H1 (cell line): ENCODE measurements around the gene ARHGAP4. TPM values are rescaled to one million over a fixed set of nuclear protein-coding genes. Genes with fewer than 3 reads are reported as not detected.

ENCODE experiments used
- CTCF ChIA-PET: fragments of 300-600 bp; sonication (Branson Sonifier 250); formaldehyde crosslinking; loops from one replicate; lab custom pipeline; 2021; ENCODE audit not compliant: partially characterized antibody; lab: Charles Lee
- POLR2A ChIA-PET: fragments of 300-600 bp; sonication (Branson Sonifier 250); formaldehyde crosslinking; loops from one replicate; lab custom pipeline; 2021; ENCODE audit warnings: inconsistent platforms; ENCODE audit not compliant: partially characterized antibody; lab: Charles Lee
- DNase-seq, 2 experiments: peaks; one replicate each; pipeline versions ENCODE4 v3.0.0 to v3.0.0-alpha.2; 2010 to 2022; ENCODE audit warnings: low spot score in 2 of 2, low read depth in 1 of 2, mixed read lengths in 1 of 2
- FAIRE-seq: peaks from 2 replicates; lab custom pipeline; 2011; peaks lifted over from hg19 to GRCh38; lab: Jason Lieb, UNC
- H2AFZ ChIP-seq: 2 replicates; pipeline ENCODE4 v1.8.1; 2012; ENCODE audit warnings: low read length, inconsistent platforms
- H2AK5ac ChIP-seq: 2 replicates; pipeline ENCODE4 v1.6.1; 2013; ENCODE audit warnings: low read depth, low read length
- H2BK120ac ChIP-seq: replicated peaks from 2 replicates; pipeline ENCODE3; 2013; ENCODE audit warnings: low read depth, low read length, inconsistent platforms
- H2BK12ac ChIP-seq: 2 replicates; pipeline ENCODE4 v1.6.1; 2013; ENCODE audit warnings: low read depth, low read length
- H2BK15ac ChIP-seq: 2 replicates; pipeline ENCODE4 v1.6.1; 2013; ENCODE audit warnings: low read length
- H2BK20ac ChIP-seq: 2 replicates; pipeline ENCODE4 v1.6.1; 2013; ENCODE audit warnings: low read length
- H2BK5ac ChIP-seq: 2 replicates; pipeline ENCODE4 v1.6.1; 2013; ENCODE audit warnings: low read depth, low read length
- H3K14ac ChIP-seq: 2 replicates; pipeline ENCODE4 v1.6.1; 2013; ENCODE audit warnings: inconsistent platforms; ENCODE audit not compliant: insufficient read length
- H3K18ac ChIP-seq: 2 replicates; pipeline ENCODE4 v1.6.1; 2013; ENCODE audit warnings: low read length; ENCODE audit errors: extremely low read depth
- H3K23ac ChIP-seq: 2 replicates; pipeline ENCODE4 v1.6.1; 2013; ENCODE audit warnings: inconsistent platforms; ENCODE audit not compliant: insufficient read length
- H3K23me2 ChIP-seq: 2 replicates; pipeline ENCODE4 v1.6.1; 2013; ENCODE audit warnings: low read depth, low read length
- H3K27ac ChIP-seq: 2 replicates; pipeline ENCODE4 v1.6.1; 2011; ENCODE audit warnings: low read depth, low read length, inconsistent platforms
- H3K27me3 ChIP-seq, 4 experiments: replicated peaks in 1 of 4; 1 replicate in 1 of 4; 2 replicates in 3 of 4; pipeline versions ENCODE4 v1.6.1 to v1.8.1; 2011 to 2013; ENCODE audit warnings: low read length in 3 of 4, mild to moderate bottlenecking in 3 of 4, inconsistent platforms in 2 of 4, mixed read lengths in 2 of 4, moderate library complexity in 1 of 4; ENCODE audit not compliant: control insufficient read depth in 3 of 4, insufficient read depth in 3 of 4; ENCODE audit errors: extremely low read depth in 1 of 4
- H3K36me3 ChIP-seq, 4 experiments: 2 replicates each; pipeline versions ENCODE4 v1.6.1 to v1.8.1; 2011 to 2013; ENCODE audit warnings: mild to moderate bottlenecking in 4 of 4, low read length in 3 of 4, moderate library complexity in 2 of 4, control low read depth in 1 of 4, inconsistent platforms in 1 of 4; ENCODE audit not compliant: insufficient read depth in 4 of 4, control insufficient read depth in 2 of 4
- H3K4ac ChIP-seq: replicated peaks from 2 replicates; pipeline ENCODE3; 2013; ENCODE audit warnings: low read length, low read depth, mixed read lengths, inconsistent platforms; ENCODE audit not compliant: insufficient read length
- H3K4me1 ChIP-seq, 4 experiments: replicated peaks in 1 of 4; 1 replicate in 1 of 4; 2 replicates in 3 of 4; pipeline versions ENCODE4 v1.6.1 to v1.8.1; 2011 to 2013; ENCODE audit warnings: low read length in 3 of 4, inconsistent platforms in 2 of 4, mixed read lengths in 1 of 4; ENCODE audit not compliant: insufficient read depth in 4 of 4, control insufficient read depth in 3 of 4
- H3K4me2 ChIP-seq, 2 experiments: 2 replicates each; pipeline versions ENCODE4 v1.6.1 to v1.8.1; 2011 to 2013; ENCODE audit warnings: low read depth in 2 of 2, low read length in 2 of 2, control low read depth in 1 of 2, inconsistent platforms in 1 of 2, mild to moderate bottlenecking in 1 of 2; ENCODE audit not compliant: insufficient read depth in 1 of 2
- H3K4me3 ChIP-seq, 4 experiments: fragments of 200-600, 300-600 bp in 1 of 4; sonication (generic), shearing (Covaris generic), sonication (Bioruptor Twin) in 1 of 4; 2 replicates each; pipeline versions ENCODE4 v1.5.1 to v1.8.1; 2011 to 2016; ENCODE audit warnings: low read length in 4 of 4, low read depth in 3 of 4, control low read depth in 2 of 4, inconsistent platforms in 2 of 4, mild to moderate bottlenecking in 2 of 4, mixed read lengths in 1 of 4, moderate library complexity in 1 of 4; ENCODE audit not compliant: insufficient read depth in 2 of 4; ENCODE audit errors: extremely low read depth in 1 of 4
- H3K56ac ChIP-seq: replicated peaks from 2 replicates; pipeline ENCODE3; 2013; ENCODE audit warnings: low read depth, mild to moderate bottlenecking, mixed read lengths, low read length, inconsistent platforms; ENCODE audit not compliant: insufficient read length
- H3K79me1 ChIP-seq: 2 replicates; pipeline ENCODE4 v1.6.1; 2013; ENCODE audit warnings: low read depth, low read length, control low read depth
- H3K79me2 ChIP-seq, 2 experiments: 2 replicates each; pipeline versions ENCODE4 v1.6.1 to v1.8.1; 2012 to 2013; ENCODE audit warnings: low read length in 2 of 2, mild to moderate bottlenecking in 2 of 2, inconsistent platforms in 1 of 2; ENCODE audit not compliant: insufficient read depth in 2 of 2, control insufficient read depth in 1 of 2
- H3K9ac ChIP-seq, 4 experiments: replicated peaks in 1 of 4; 1 replicate in 1 of 4; 2 replicates in 3 of 4; pipeline versions ENCODE4 v1.6.1 to v1.8.1; 2011 to 2013; ENCODE audit warnings: low read depth in 3 of 4, low read length in 3 of 4, control low read depth in 2 of 4, mild to moderate bottlenecking in 2 of 4, moderate library complexity in 2 of 4, inconsistent platforms in 1 of 4; ENCODE audit errors: extremely low read depth in 1 of 4
- H3K9me3 ChIP-seq, 2 experiments: 2 replicates each; pipeline versions ENCODE4 v1.6.1 to v1.8.1; 2012 to 2013; ENCODE audit warnings: mild to moderate bottlenecking in 2 of 2, moderate library complexity in 2 of 2, control low read depth in 1 of 2, inconsistent platforms in 1 of 2, low read depth in 1 of 2, low read length in 1 of 2, mixed read lengths in 1 of 2; ENCODE audit not compliant: insufficient read depth in 2 of 2
- H4K20me1 ChIP-seq, 2 experiments: replicated peaks in 1 of 2; 2 replicates each; pipeline versions ENCODE3 to v1.8.1; 2011 to 2013; ENCODE audit warnings: inconsistent platforms in 2 of 2, low read length in 2 of 2, mild to moderate bottlenecking in 1 of 2; ENCODE audit not compliant: insufficient read depth in 2 of 2, control insufficient read depth in 1 of 2
- H4K5ac ChIP-seq: 2 replicates; pipeline ENCODE4 v1.6.1; 2013; ENCODE audit warnings: low read length, low read depth, mixed read lengths, inconsistent platforms; ENCODE audit not compliant: insufficient read length
- H4K8ac ChIP-seq: 2 replicates; pipeline ENCODE4 v1.8.0; 2013; ENCODE audit warnings: mild to moderate bottlenecking, moderate library complexity, low read length, inconsistent platforms; ENCODE audit not compliant: insufficient read depth; ENCODE audit errors: extremely low read depth
- H4K91ac ChIP-seq: replicated peaks from 2 replicates; pipeline ENCODE3; 2013; ENCODE audit warnings: low read length, mixed read lengths, inconsistent platforms; ENCODE audit not compliant: insufficient read length
- BRCA1 ChIP-seq: IDR thresholded peaks from 2 replicates; pipeline ENCODE4 v1.6.1; 2012; ENCODE audit warnings: low read depth, low read length, improper control_type of control experiment
- E2F6 ChIP-seq: IDR thresholded peaks from 2 replicates; pipeline ENCODE4 v1.6.1; 2012; ENCODE audit warnings: inconsistent platforms
- EP300 ChIP-seq, 2 experiments: IDR thresholded peaks; 1 replicate in 1 of 2; 2 replicates in 1 of 2; pipeline ENCODE4 v1.6.1; 2011 to 2012; ENCODE audit warnings: low read depth in 2 of 2, low read length in 2 of 2, mild to moderate bottlenecking in 2 of 2, borderline replicate concordance in 1 of 2, inconsistent platforms in 1 of 2, moderate library complexity in 1 of 2
- RAD21 ChIP-seq, 2 experiments: IDR thresholded peaks in 1 of 2; conservative IDR thresholded peaks in 1 of 2; 2 replicates each; pipeline ENCODE4 v1.6.1; 2011; ENCODE audit warnings: low read depth in 2 of 2, low read length in 2 of 2, improper control_type of control experiment in 1 of 2, inconsistent platforms in 1 of 2, mild to moderate bottlenecking in 1 of 2, moderate library complexity in 1 of 2
- RXRA ChIP-seq: IDR thresholded peaks from 2 replicates; pipeline ENCODE4 v1.6.1; 2011; ENCODE audit warnings: low read depth, mild to moderate bottlenecking, low read length, moderate library complexity; ENCODE audit not compliant: insufficient read depth
- USF2 ChIP-seq: IDR thresholded peaks from 2 replicates; pipeline ENCODE4 v1.6.1; 2011; ENCODE audit warnings: low read length, improper control_type of control experiment
- ZNF274 ChIP-seq: IDR thresholded peaks from 2 replicates; pipeline ENCODE4 v1.7.0; 2012; ENCODE audit warnings: low read length, borderline replicate concordance; ENCODE audit errors: extremely low read depth
- WGBS, 2 experiments: shearing (Covaris generic) in 1 of 2; methylation state at CpG; one replicate each; pipeline versions ENCODE4 v1.1.6 to v1.1.7; 2013 to 2015; ENCODE audit warnings: low lambda C conversion rate in 2 of 2, mixed read lengths in 2 of 2, inconsistent platforms in 1 of 2, low coverage in 1 of 2, missing lambda C conversion rate in 1 of 2; ENCODE audit not compliant: insufficient replicate concordance in 2 of 2, insufficient coverage in 1 of 2, insufficient read length in 1 of 2; ENCODE audit errors: extremely low coverage in 1 of 2, missing lambda C conversion rate in 1 of 2; 5-methylcytosine and 5-hydroxymethylcytosine counted together
- polyA plus RNA-seq, 7 experiments: library from polyadenylated mRNA; depleted of rRNA in 3 of 7; stranded (reverse) in 5 of 7; unstranded in 2 of 7; fragments of >200 nt in 5 of 7; fragments of 200-250 nt in 2 of 7; gene quantifications; 1 replicate in 5 of 7; 2 replicates in 1 of 7; 4 replicates in 1 of 7; pipeline versions ENCODE4 v1.2.1 to v1.2.3, GENCODE V29; 2011 to 2013; ENCODE audit warnings: missing spikeins in 2 of 7, mixed read lengths in 2 of 7
- total RNA-seq: library from RNA; stranded (reverse); fragmentation: NEBNext Ultra II Directional; extraction: Animal tissue kit (Norgen Biotek cat#: 25700); gene quantifications from 2 replicates; pipeline ENCODE4 v1.2.1, GENCODE V29; 2021

The ARHGAP4 gene
- total and polyA plus RNA-seq, 2 of the 8 experiments (the other 6 are each of a cell fraction or from before 2014, with no cell fraction given): 23.9 to 26.0 TPM

DNA sequence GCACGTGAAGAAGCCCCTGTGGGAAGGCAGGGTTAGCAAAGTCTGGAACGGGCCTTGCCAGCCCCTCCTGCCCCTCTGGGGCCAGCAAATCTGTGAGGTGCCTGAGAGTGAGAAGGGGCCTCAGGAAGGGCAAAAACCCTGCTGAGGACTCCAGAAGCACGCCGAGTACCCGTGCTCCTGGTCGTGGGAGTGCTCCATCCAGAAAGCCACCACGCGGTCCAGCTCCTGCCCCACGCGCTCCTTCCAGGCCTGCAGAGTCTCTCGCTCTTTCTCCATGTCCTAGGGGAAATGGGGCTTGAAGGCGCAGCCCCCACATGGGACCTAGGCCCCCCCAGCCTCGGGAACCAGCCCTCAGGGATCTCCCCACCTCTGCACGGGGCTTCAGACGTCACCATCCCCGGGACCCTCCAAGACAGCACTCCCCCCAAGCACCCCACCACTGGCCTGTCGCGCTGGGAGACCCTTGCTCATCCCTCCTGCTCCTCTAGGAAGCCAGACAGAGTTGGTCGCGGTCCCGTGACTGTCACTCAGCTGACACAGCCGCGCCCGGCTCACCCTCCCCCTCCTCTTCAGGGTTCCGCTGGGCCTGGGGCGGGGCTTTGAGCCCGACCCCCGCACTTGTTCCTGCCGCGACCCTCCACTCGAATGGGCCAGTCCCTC lies 18.2 kb upstream of the ARHGAP4 start, which contains the start of gene RENBP:
Gene RENBP, minus strand, starts transcription at position 504 of the 660 bp plus-strand sequence. Its CDS starts 33 bp downstream, at position 471.
- no peaks in the 10 kb centered on the region for H3K27me3 ChIP-seq
- no peaks in the 10 kb centered on the region for H3K9me3 ChIP-seq
- WGBS, 2 experiments: 0% methylated on average over 2 of the region's 31 CpGs; no CpG with 5 or more reads in 1 of the 2 experiments

More for the DNA sequence above, 18.2 kb upstream of the ARHGAP4 start, which contains the start of gene RENBP:
- Histone ChIP-seq H3K36me3 (peaks cover 0 to 3% (median under 1%) of the 10 kb centered on the region in 4 experiments; a peak in 1 of 8 replicates), H4K20me1 (peaks cover 0 to 1% of the 10 kb centered on the region in 2 experiments), H3K4ac (peak within 1 kb of the TSS; percentile 53), H3K79me2 (no peaks in the 10 kb centered on the region), H3K4me3 (peak within 1 kb of the TSS in 2 of 4 experiments; percentile 21 to 51; a peak in 3 of 8 replicates), H3K27ac (no peak within 1 kb of the TSS; the same call in 1 of the 2 replicates), H2BK120ac (no peak within 1 kb of the TSS), H3K56ac (no peak within 1 kb of the TSS), H2BK20ac (no peak within 1 kb of the TSS), H3K79me1 (no peaks in the 10 kb centered on the region), H3K23me2 (no peaks in the 10 kb centered on the region), H3K4me1 (peaks cover 4 to 16% (median 7%) of the 10 kb centered on the region in 4 experiments; a peak in 6 of 7 replicates), H3K23ac (no peak within 1 kb of the TSS), H4K8ac (no peak within 1 kb of the TSS; the same call in 1 of the 2 replicates), H4K91ac (peak within 1 kb of the TSS; percentile 40), H4K5ac (no peak within 1 kb of the TSS), H2BK5ac (0 out of 2 replicates have a peak within 1 kb of the TSS, but pooled peaks have one; percentile 52), H2AK5ac (peak within 1 kb of the TSS; percentile 82; the same call in 1 of the 2 replicates), H2AFZ (no peak within 1 kb of the TSS), H2BK12ac (peak within 1 kb of the TSS; percentile 50; the same call in 1 of the 2 replicates), H3K14ac (no peak within 1 kb of the TSS), H3K9ac (peak within 1 kb of the TSS in 1 of 4 experiments; percentile 37; a peak in 1 of 7 replicates), H3K4me2 (peak within 1 kb of the TSS; percentile 51 to 57), H3K18ac (no peak within 1 kb of the TSS; the same call in 1 of the 2 replicates), H2BK15ac (peak within 1 kb of the TSS; percentile 72; the same call in 1 of the 2 replicates)
- no peak for DNase-seq
- ChIA-PET POLR2A (interaction anchor here (0.7 to 18.9 kb wide), 7 partner anchors 10 to 116 kb away, joined by 3 to 231 read pairs (median 3); partner anchors contain the start of genes ARHGAP4, HCFC1 and NAA10), CTCF (interaction anchor here (0.9 to 11.1 kb wide), 3 partner anchors 9 to 22 kb away, joined by 3 to 272 read pairs (median 102); partner anchors contain the start of genes ARHGAP4, HCFC1 and NAA10)
- no peak for FAIRE-seq
- TF ChIP-seq E2F6 (no peak), RXRA (no peak), ZNF274 (no peak), USF2 (peak; percentile 49; the same call in 1 of the 2 replicates), RAD21 (IDR thresholded peaks at IDR 0.05 in 1 of 2, conservative IDR thresholded peaks at IDR 0.05 in 1 of 2; ENCODE audit: low read depth in 2 of 2, low read length in 2 of 2) (no peak), BRCA1 (no peak), EP300 (IDR thresholded peaks at IDR 0.05; ENCODE audit: borderline replicate concordance in 1 of 2, low read depth in 2 of 2, low read length in 2 of 2) (no peak)
